NCI-H1436 (cell line): ENCODE data around the gene RAB38.
A peak's percentile ranks its signal among the peaks of the same experiment; 100 is the strongest.

Experiments used
- DNase-seq: peaks from one replicate; lab custom pipeline; 2025; lab: John Stamatoyannopoulos, UW

RAB38 gene

DNA sequence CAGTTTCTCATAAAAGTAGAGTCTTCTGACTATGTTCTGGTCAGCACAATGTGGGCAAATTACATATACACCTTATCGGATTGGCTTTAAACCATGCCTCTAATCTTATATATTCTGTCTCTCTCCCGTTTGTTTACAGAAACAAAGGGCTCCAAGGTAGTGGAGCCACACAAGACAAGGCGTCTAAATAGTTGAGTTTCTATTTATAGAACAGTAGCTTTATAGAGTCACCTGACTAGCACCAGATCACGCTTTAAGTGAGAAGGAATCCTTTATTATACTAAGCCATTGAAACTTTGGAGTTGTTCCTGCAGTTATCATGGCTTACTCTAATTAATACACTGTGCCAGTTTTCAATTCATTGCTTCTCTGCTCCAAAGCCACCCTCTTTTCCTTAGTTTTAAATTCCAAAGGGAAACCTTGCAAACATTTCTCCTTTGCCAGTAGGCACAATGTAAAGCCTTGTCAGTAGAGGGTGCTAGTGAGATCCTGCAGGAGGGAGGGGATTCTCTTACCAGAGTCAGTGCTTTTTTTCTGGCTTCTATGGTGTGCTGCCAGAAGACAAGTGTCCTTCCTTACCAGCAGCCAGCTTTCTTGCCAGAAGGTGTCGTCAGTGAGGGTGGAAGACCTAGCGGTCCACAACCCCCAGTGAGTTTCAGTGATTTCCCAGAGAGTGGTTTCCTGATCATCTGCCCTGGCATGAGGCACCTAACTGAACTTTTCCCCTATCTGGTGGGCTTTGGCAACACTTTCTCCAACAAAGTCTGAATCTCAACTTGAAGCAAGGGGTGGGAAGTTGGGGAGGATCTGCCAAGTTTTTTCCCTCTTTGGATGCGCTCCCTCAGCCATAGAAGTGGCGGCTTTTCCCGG lies 71.7 kb downstream of the RAB38 start:
- peak; percentile 22 for DNase-seq

DNA sequence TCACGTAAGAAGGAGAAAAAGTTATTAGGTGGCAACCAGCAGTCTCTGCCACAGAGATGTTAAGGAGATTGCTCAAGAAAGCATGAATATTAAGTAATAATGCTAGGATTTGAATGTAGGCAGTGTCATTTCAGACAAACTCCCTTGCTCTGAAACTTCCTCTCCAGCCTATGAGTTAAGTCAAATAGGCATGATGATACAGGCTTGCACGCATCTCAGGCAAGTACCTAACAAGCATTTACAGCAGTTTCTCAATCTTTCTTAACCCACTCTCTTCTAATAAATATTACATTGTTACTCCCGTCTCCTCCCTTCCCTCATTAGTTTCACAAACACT lies 72.7 kb downstream of the RAB38 start:
- no peak for DNase-seq

DNA sequence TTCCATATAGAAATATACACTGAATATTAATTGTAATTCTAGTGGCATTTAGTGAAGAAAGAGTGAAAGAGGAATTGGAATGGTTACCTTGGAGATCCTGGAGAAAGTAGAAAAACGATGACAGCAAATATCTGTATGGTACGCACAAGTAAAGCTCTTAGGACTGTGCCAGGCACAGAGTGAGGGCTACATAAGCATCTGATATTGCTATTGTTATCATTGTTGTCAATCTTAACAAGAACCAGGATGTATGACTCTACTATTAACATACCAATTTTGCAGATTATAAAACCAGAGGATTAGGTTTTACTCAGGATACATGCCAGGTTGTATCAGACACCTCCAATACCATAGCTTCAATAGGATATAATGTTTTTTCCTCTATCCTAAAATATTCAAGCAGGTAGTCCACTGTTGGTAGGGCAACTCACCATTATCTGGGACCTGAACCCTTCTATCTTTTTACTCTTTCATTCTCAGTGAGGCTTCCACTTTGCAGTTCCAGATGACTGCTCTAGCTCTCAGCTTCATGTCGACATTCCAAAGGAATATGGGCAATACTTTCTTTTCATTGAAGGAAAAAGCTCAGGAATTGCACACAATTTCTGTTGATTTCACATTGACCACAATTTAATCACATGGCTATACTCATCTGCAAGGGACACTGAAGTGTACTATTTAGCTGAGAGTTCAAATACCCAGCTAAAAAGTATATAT lies 73.2 kb downstream of the RAB38 start:
- DNase-seq: no peak

DNA sequence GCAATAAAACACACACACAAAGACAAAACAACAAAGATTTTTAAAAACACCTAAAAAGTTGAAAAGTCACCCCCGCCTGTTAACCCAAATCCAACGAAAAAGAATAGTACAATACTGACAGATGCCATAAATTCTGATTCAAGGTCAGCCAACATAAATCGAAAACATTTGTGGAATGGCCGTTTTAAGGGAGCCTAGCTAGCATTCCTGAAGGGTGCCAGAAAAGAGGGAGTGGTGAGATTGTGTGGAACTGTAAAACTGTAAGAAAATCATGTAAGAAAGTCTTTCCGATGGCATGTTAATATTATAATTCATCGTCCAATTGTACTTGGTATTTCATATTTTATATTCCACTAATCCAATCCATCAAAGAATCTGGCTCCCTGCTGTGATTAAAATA lies 75.1 kb downstream of the RAB38 start:
- DNase-seq: no peak

DNA sequence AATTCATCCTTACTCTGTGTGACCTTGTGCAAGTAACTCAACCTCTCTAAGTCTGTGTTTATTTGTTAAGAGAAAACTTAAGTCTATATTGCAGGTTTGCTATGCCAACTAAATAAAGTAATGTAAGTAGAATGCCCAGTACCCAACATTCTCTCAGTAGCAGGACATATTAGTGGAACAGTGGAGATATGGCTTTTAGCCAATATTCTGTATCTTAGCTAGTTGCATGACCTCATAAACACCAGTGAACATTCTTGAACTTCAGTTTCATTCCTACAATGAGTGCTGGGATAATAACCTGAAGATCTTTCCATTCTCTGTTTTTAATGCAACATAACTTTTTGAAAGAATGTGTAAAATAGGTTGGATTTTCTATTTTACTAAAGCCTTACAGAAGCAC lies 77.0 kb downstream of the RAB38 start:
- no peak for DNase-seq

- no peak for DNase-seq
These were observed 86.1 kb downstream of the RAB38 start for GRCh38 chr11:88089134-88089533.

- no peak for DNase-seq
These were observed 87.9 kb downstream of the RAB38 start for GRCh38 chr11:88087337-88087736.

GRCh38 chr11:88086297-88086696 lies 88.9 kb downstream of the RAB38 start:
- DNase-seq: no peak

GRCh38 chr11:88070437-88070836 lies 104.8 kb downstream of the RAB38 start:
- DNase-seq: no peak

DNA sequence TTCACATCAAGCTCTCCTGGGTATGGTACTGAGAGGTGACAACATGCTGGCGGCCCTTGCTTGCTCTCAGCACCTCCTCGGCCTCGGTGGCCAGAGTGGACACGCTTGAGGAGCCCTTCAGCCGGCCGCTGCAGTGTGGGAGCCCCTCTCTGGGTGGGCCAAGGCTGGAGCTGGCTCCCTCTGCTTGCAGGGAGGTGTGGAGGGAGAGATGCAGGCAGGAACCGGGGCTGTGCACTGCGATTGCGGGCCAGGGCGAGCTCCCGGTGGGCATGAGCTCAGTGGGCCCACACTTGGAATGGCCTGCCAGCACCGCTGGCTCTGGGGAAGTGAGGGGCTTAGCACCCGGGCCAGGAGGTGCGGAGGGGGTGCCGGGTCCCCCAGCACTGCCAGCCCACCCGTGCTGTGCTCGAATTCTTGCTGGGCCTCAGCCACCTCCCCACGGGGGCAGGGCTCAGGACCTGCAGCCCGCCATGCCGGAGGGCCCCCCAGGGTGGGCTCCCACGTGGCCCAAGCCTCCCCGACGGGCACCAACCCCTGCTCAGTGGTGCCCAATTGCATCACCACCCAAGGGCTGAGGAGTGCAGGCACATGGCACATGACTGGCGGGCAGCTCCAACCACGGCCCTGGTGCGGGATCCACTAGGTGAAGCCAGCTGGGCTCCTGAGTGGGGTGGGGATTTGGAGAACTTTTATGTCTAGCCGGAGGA lies 106.2 kb downstream of the RAB38 start:
- DNase-seq: no peak

GRCh38 chr11:88066090-88066489 lies 109.2 kb downstream of the RAB38 start:
- DNase-seq: no peak

DNA sequence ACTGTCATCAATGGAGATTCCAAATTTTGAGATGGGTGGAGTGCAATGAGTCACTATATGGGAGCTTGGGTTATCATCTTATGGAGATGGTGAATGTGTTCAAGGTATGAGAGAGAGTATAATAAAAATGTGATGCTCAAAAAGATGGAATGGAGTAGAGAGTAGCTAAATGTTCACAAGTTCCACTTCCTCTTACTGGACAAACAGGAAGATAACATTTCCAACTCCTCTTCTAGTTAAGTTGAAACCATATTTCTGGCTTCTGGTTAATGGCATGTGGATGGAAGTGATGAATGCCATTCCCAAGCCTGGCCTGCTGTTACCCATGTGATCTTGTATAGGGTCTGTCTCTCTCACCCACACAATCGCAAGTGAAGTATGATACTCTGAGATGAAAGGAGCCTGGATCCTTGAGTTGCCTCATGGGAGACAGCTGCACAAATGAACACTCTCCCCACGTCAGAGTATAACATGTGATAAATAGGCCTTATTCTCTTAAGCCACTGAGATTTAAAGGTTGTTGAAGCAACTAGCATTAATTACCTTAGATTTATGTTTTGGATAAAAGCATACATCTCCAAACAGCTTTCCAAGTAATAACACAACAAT lies 111.0 kb downstream of the RAB38 start:
- DNase-seq: peak; percentile 64
